Measurements from ENCODE around the gene GOLIM4. TPM values are rescaled to one million over a fixed set of nuclear protein-coding genes. Genes with fewer than 3 reads are reported as not detected.

The GOLIM4 gene
- total and polyA plus RNA-seq, 2 of the 13 experiments (the other 11 are each of a cell fraction or from before 2014, with no cell fraction given), result 10.9 to 47.7 TPM

- TF ChIP-seq ZHX2 (IDR thresholded peaks at IDR 0.05; ENCODE audit: low read depth) (no peak), ZHX2 (CRISPR knock-in tag; IDR thresholded peaks at IDR 0.05; ENCODE audit: borderline replicate concordance) (no peak), GATAD1 (CRISPR knock-in tag; IDR thresholded peaks at IDR 0.05) (no peak), PATZ1 (CRISPR knock-in tag; IDR thresholded peaks at IDR 0.05) (no peak), ZNF367 (CRISPR knock-in tag; IDR thresholded peaks at IDR 0.05; ENCODE audit: borderline replicate concordance) (no peak), ZFP36 (IDR thresholded peaks at IDR 0.05; ENCODE audit: borderline replicate concordance, low read depth, low read length, partially characterized antibody) (no peak), SRY (CRISPR knock-in tag; IDR thresholded peaks at IDR 0.05) (no peak), JDP2 (CRISPR knock-in tag; IDR thresholded peaks at IDR 0.05; ENCODE audit: borderline replicate concordance) (no peak), ARNT (IDR thresholded peaks at IDR 0.05) (no peak), AGO2 (optimal IDR thresholded peaks at IDR 0.05; ENCODE audit: low read depth, low read length) (no peak), REXO4 (CRISPR knock-in tag; IDR thresholded peaks at IDR 0.05; ENCODE audit: borderline replicate concordance) (no peak), ZBTB39 (CRISPR knock-in tag; IDR thresholded peaks at IDR 0.05) (no peak), ZNF605 (CRISPR knock-in tag; IDR thresholded peaks at IDR 0.05) (no peak)
- TF ChIP-seq, protein P1, sequence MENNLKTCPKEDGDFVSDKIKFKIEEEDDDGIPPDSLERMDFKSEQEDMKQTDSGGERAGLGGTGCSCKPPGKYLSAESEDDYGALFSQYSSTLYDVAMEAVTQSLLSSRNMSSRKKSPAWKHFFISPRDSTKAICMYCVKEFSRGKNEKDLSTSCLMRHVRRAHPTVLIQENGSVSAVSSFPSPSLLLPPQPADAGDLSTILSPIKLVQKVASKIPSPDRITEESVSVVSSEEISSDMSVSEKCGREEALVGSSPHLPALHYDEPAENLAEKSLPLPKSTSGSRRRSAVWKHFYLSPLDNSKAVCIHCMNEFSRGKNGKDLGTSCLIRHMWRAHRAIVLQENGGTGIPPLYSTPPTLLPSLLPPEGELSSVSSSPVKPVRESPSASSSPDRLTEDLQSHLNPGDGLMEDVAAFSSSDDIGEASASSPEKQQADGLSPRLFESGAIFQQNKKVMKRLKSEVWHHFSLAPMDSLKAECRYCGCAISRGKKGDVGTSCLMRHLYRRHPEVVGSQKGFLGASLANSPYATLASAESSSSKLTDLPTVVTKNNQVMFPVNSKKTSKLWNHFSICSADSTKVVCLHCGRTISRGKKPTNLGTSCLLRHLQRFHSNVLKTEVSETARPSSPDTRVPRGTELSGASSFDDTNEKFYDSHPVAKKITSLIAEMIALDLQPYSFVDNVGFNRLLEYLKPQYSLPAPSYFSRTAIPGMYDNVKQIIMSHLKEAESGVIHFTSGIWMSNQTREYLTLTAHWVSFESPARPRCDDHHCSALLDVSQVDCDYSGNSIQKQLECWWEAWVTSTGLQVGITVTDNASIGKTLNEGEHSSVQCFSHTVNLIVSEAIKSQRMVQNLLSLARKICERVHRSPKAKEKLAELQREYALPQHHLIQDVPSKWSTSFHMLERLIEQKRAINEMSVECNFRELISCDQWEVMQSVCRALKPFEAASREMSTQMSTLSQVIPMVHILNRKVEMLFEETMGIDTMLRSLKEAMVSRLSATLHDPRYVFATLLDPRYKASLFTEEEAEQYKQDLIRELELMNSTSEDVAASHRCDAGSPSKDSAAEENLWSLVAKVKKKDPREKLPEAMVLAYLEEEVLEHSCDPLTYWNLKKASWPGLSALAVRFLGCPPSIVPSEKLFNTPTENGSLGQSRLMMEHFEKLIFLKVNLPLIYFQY (CRISPR knock-in tag; IDR thresholded peaks at IDR 0.05; ENCODE audit: borderline replicate concordance), result no peak
Measured at GRCh38 chr3:168070919-168071318, 24.8 kb downstream of the GOLIM4 start (continued).

Data from HepG2 (cell line).